Endothelial cell of umbilical vein (primary cell): ENCODE results near the gene VSIG10L. TPM values are rescaled to one million over a fixed set of nuclear protein-coding genes. Genes with fewer than 3 reads are reported as not detected.

ENCODE experiments used
- BruUV-seq: library from RNA; stranded (reverse); fragments of 400-500 nt; replicated peaks from 2 replicates; lab custom pipeline; 2021; lab: Mats Ljungman, UMichigan
- CTCF ChIA-PET: fragments of 300-600, 350-600 bp; sonication (Branson Sonifier 250); formaldehyde crosslinking; loops from one replicate; lab custom pipeline; 2021; ENCODE audit warnings: antibody characterized with exemption, inconsistent platforms; lab: Charles Lee
- POLR2A ChIA-PET: fragments of 300-600, 350-600 bp; sonication (Branson Sonifier 250); formaldehyde crosslinking; loops from one replicate; lab custom pipeline; 2021; ENCODE audit warnings: antibody characterized with exemption, inconsistent platforms; lab: Charles Lee
- DNase-seq: peaks from one replicate; pipeline ENCODE4 v3.0.0-alpha.2; 2011; ENCODE audit warnings: low read depth, low spot score
- FAIRE-seq: peaks from 2 replicates; lab custom pipeline; 2011; peaks lifted over from hg19 to GRCh38; lab: Jason Lieb, UNC
- H2AFZ ChIP-seq: 2 replicates; pipeline ENCODE4 v1.6.0; 2012; ENCODE audit warnings: low read depth, low read length, control low read depth, inconsistent platforms
- H3K27ac ChIP-seq: 2 replicates; pipeline ENCODE4 v1.5.1; 2011; ENCODE audit warnings: low read depth, mild to moderate bottlenecking, control low read depth, low read length, moderate library complexity; ENCODE audit not compliant: insufficient read depth
- H3K27me3 ChIP-seq, 2 experiments: 2 replicates each; pipeline versions ENCODE4 v1.6.0 to v1.6.1; 2011; ENCODE audit warnings: low read length in 2 of 2, mixed read lengths in 1 of 2; ENCODE audit not compliant: control insufficient read depth in 2 of 2, insufficient read depth in 2 of 2
- H3K36me3 ChIP-seq, 2 experiments: 2 replicates in 1 of 2; 3 replicates in 1 of 2; pipeline ENCODE4 v1.5.1; 2011; ENCODE audit warnings: low read length in 2 of 2, mild to moderate bottlenecking in 1 of 2, moderate library complexity in 1 of 2; ENCODE audit not compliant: control insufficient read depth in 2 of 2, insufficient read depth in 2 of 2; ENCODE audit errors: extremely low read depth in 1 of 2
- H3K4me1 ChIP-seq: 3 replicates; pipeline ENCODE4 v1.5.1; 2011; ENCODE audit warnings: mild to moderate bottlenecking, low read length; ENCODE audit not compliant: control insufficient read depth, insufficient read depth; ENCODE audit errors: extremely low read depth
- H3K4me2 ChIP-seq: 2 replicates; pipeline ENCODE4 v1.6.1; 2011; ENCODE audit warnings: low read length, control low read depth, mixed read lengths; ENCODE audit not compliant: insufficient read depth
- H3K4me3 ChIP-seq, 3 experiments: fragments of 200-600 bp in 1 of 3; sonication (generic), shearing (Covaris generic) in 1 of 3; replicated peaks in 1 of 3; 2 replicates each; pipeline ENCODE4 v1.5.1; 2011 to 2016; ENCODE audit warnings: control low read depth in 3 of 3, low read length in 3 of 3, mild to moderate bottlenecking in 2 of 3, inconsistent platforms in 1 of 3, low read depth in 1 of 3, moderate library complexity in 1 of 3; ENCODE audit not compliant: insufficient read depth in 1 of 3
- H3K79me2 ChIP-seq: 2 replicates; pipeline ENCODE4 v1.6.0; 2012; ENCODE audit warnings: low read length, inconsistent platforms; ENCODE audit not compliant: control insufficient read depth, insufficient read depth
- H3K9ac ChIP-seq: replicated peaks from 2 replicates; pipeline ENCODE3; 2011; ENCODE audit warnings: low read length, control low read depth; ENCODE audit not compliant: insufficient read depth; ENCODE audit errors: extremely low read depth
- H3K9me1 ChIP-seq: replicated peaks from 3 replicates; pipeline ENCODE4 v1.6.0; 2011; ENCODE audit warnings: mild to moderate bottlenecking, low read length; ENCODE audit not compliant: control insufficient read depth, insufficient read depth; ENCODE audit errors: extremely low read depth
- H3K9me3 ChIP-seq: replicated peaks from 2 replicates; pipeline ENCODE4 v1.5.1; 2012; ENCODE audit warnings: low read length, inconsistent platforms; ENCODE audit not compliant: control insufficient read depth, insufficient read depth
- H4K20me1 ChIP-seq: replicated peaks from 2 replicates; pipeline ENCODE3; 2011; ENCODE audit warnings: mild to moderate bottlenecking, low read length; ENCODE audit not compliant: control insufficient read depth, insufficient read depth; ENCODE audit errors: extremely low read depth
- EZH2 ChIP-seq: IDR thresholded peaks from 2 replicates; pipeline ENCODE4 v1.6.1; 2012; ENCODE audit warnings: borderline replicate concordance, low read depth, mild to moderate bottlenecking, moderate library complexity, low read length, inconsistent platforms; ENCODE audit not compliant: severe bottlenecking
- FOS ChIP-seq: IDR thresholded peaks from 2 replicates; pipeline ENCODE4 v1.6.1; 2011; ENCODE audit warnings: mild to moderate bottlenecking, low read length, moderate library complexity, borderline replicate concordance; ENCODE audit not compliant: insufficient read depth
- GATA2 ChIP-seq: IDR thresholded peaks from 2 replicates; pipeline ENCODE4 v1.7.0; 2011; ENCODE audit warnings: low read depth, mild to moderate bottlenecking, moderate library complexity, mixed read lengths, low read length; ENCODE audit not compliant: insufficient read length, insufficient read depth
- JUN ChIP-seq: IDR thresholded peaks from 2 replicates; pipeline ENCODE4 v1.6.1; 2011; ENCODE audit warnings: borderline replicate concordance, low read depth; ENCODE audit not compliant: insufficient read length, insufficient read depth
- MYC ChIP-seq: IDR thresholded peaks from one replicate; pipeline ENCODE4 v1.6.1; 2011; ENCODE audit warnings: mild to moderate bottlenecking, low read depth, low read length
- POLR2A ChIP-seq: IDR thresholded peaks from 2 replicates; pipeline ENCODE4 v1.6.1; 2012; ENCODE audit warnings: low read depth, mild to moderate bottlenecking, control low read depth, low read length
- POLR2AphosphoS5 ChIP-seq: IDR thresholded peaks from 2 replicates; pipeline ENCODE4 v1.6.1; 2012; ENCODE audit warnings: low read depth, mild to moderate bottlenecking, control low read depth, low read length, moderate library complexity; ENCODE audit not compliant: insufficient read depth
- dilution Hi-C: fragments of 300-500 bp; cut with MboI; formaldehyde crosslinking; loops from one replicate; pipeline ENCODE4 v1.15.0; 2019; ENCODE audit warnings: low sequenced_read_pairs; ENCODE audit not compliant: extremely low pct_ligation_motif_present
- intact Hi-C: fragments of 100-400 bp; cut with micrococcal nuclease; formaldehyde crosslinking; loops from one replicate; pipeline ENCODE4 v1.10.0; 2022
- polyA plus RNA-seq, 4 experiments: library from polyadenylated mRNA; depleted of rRNA in 3 of 4; stranded (reverse) in 3 of 4; unstranded in 1 of 4; fragments of >200 nt; gene quantifications; 2 replicates each; pipeline versions ENCODE4 v1.2.1 to v1.2.3, GENCODE V29; 2011 to 2012; ENCODE audit warnings: missing spikeins in 1 of 4
- total RNA-seq: library from RNA; stranded (reverse); gene quantifications from 2 replicates; pipeline ENCODE4 v1.2.3, GENCODE V29; 2021
- TF ChIP-seq, protein P1 (sequence below), 2 donors: IDR thresholded peaks; 1 replicate in 1 of 2; 2 replicates in 1 of 2; pipeline ENCODE4 v1.5.1; 2011; ENCODE audit warnings: low read length in 2 of 2, mild to moderate bottlenecking in 2 of 2, moderate library complexity in 2 of 2, control low read depth in 1 of 2, inconsistent platforms in 1 of 2, low read depth in 1 of 2; ENCODE audit not compliant: insufficient read depth in 1 of 2; ENCODE audit errors: extremely low read depth in 1 of 2
- TF ChIP-seq, protein P2 (sequence below): IDR thresholded peaks from 2 replicates; pipeline ENCODE4 v1.6.1; 2011; ENCODE audit not compliant: insufficient read depth, insufficient read length

Gene VSIG10L
- total and polyA plus RNA-seq, 2 donors (not counting 3 experiments of a cell fraction or from before 2014, with no cell fraction given) = 0.62 to 0.77 TPM

DNA sequence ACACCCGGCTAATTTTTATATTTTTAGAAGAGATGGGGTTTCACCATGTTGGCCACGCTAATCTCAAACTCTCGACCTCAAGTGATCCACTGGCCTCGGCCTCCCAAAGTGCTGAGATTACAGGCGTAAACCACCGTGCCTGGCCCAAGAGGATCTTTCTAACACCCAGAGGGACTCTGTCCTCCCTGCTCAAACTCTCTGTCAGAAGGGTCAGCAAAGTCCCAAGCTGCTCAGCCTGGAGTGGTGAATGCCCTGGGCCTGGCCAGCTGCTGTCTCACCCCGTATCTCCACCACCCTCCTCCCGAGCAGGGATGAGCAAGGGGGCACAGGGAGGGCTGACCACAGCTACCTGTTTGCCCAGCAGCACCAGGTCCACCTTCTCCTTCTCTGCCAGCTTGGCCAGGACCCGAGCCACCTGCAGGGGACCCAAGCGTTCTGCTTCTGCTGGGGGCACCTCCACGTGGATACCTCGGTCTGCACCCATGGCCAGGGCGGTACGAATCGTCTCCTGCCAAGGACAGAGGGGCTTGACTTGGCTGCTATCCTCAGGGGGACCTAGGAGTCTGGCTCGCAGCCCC lies 10.9 kb upstream of the VSIG10L start:
- POLR2A ChIA-PET = no interaction called here
- dilution Hi-C loops = no loop called here
- TF ChIP-seq, protein P1, sequence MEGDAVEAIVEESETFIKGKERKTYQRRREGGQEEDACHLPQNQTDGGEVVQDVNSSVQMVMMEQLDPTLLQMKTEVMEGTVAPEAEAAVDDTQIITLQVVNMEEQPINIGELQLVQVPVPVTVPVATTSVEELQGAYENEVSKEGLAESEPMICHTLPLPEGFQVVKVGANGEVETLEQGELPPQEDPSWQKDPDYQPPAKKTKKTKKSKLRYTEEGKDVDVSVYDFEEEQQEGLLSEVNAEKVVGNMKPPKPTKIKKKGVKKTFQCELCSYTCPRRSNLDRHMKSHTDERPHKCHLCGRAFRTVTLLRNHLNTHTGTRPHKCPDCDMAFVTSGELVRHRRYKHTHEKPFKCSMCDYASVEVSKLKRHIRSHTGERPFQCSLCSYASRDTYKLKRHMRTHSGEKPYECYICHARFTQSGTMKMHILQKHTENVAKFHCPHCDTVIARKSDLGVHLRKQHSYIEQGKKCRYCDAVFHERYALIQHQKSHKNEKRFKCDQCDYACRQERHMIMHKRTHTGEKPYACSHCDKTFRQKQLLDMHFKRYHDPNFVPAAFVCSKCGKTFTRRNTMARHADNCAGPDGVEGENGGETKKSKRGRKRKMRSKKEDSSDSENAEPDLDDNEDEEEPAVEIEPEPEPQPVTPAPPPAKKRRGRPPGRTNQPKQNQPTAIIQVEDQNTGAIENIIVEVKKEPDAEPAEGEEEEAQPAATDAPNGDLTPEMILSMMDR (IDR thresholded peaks at IDR 0.05; ENCODE audit: extremely low read depth in 1 of 2, insufficient read depth in 1 of 2, low read depth in 1 of 2, low read length in 2 of 2) = no peak
- TF ChIP-seq POLR2AphosphoS5 (no peak), MYC (no peak), GATA2 (no peak), FOS (no peak), JUN (no peak), POLR2A (no peak), EZH2 (no peak)
- TF ChIP-seq, protein P2, sequence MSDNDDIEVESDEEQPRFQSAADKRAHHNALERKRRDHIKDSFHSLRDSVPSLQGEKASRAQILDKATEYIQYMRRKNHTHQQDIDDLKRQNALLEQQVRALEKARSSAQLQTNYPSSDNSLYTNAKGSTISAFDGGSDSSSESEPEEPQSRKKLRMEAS = no peak

More for the DNA sequence above, 10.9 kb upstream of the VSIG10L start:
- Histone ChIP-seq H3K4me2 (no peak overlapping the region), H3K9me3 (no peaks in the 10 kb centered on the region), H4K20me1 (no peaks in the 10 kb centered on the region), H3K4me3 (no peak overlapping the region), H3K4me1 (no peaks in the 10 kb centered on the region), H2AFZ (no peak overlapping the region), H3K27ac (no peak overlapping the region), H3K36me3 (peaks cover 0 to 3% of the 10 kb centered on the region in 2 experiments), H3K9me1 (no peaks in the 10 kb centered on the region), H3K9ac (no peak overlapping the region), H3K27me3 (no peaks in the 10 kb centered on the region), H3K79me2 (no peaks in the 10 kb centered on the region)
- DNase-seq = no peak
- CTCF ChIA-PET = no interaction called here
- no TSS peak for BruUV-seq
- FAIRE-seq = no peak
- intact Hi-C loops = no loop called here
